Stimulated activated naive B cell treated with anti-CD40 and anti-IgM and Interleukin-4, amounts not matched to agents 10 μg/mL and 1 μg/mL and 100 μg/mL, for 72 hours (primary cell): ENCODE results near the gene ESR1.

ENCODE experiments used
- ATAC-seq, 2 donors: fragments of 150-1000 bp; cut with Tn5 transposase; replicated peaks; 2 replicates each; pipeline ENCODE4 v1.10.0; 2021; ENCODE audit warnings: moderate library complexity in 1 of 2
- DNase-seq: peaks from one replicate; pipeline ENCODE4 v3.0.0; 2021
- H3K27ac Mint-ChIP-seq: one replicate; pipeline ENCODE4 v1.8.0; 2022; ENCODE audit warnings: mild to moderate bottlenecking, mixed read lengths
- H3K27me3 Mint-ChIP-seq, 2 donors: one replicate each; pipeline ENCODE4 v1.8.0; 2022; ENCODE audit warnings: mixed read lengths in 2 of 2
- H3K36me3 Mint-ChIP-seq, 2 donors: one replicate each; pipeline ENCODE4 v1.8.0; 2022; ENCODE audit warnings: mixed read lengths in 2 of 2, mild to moderate bottlenecking in 1 of 2
- H3K4me1 Mint-ChIP-seq, 2 donors: one replicate each; pipeline ENCODE4 v1.8.0; 2022; ENCODE audit warnings: mixed read lengths in 2 of 2, mild to moderate bottlenecking in 1 of 2
- H3K4me3 Mint-ChIP-seq, 2 donors: one replicate each; pipeline ENCODE4 v1.8.0; 2022; ENCODE audit warnings: mild to moderate bottlenecking in 2 of 2, mixed read lengths in 2 of 2, moderate library complexity in 1 of 2
- H3K9me3 Mint-ChIP-seq, 2 donors: one replicate each; pipeline ENCODE4 v1.8.0; 2022; ENCODE audit warnings: mixed read lengths in 2 of 2, mild to moderate bottlenecking in 1 of 2

ESR1 gene

GRCh38 chr6:152078804-152079203 is 271.3 kb downstream of the ESR1 start:
- Mint-ChIP-seq H3K36me3 (peaks cover 5 to 12% of the 10 kb centered on the region in 2 donors), H3K4me3 (no peak overlapping the region), H3K27ac (no peak overlapping the region), H3K4me1 (no peaks in the 10 kb centered on the region), H3K27me3 (peaks cover 4 to 7% of the 10 kb centered on the region in 2 donors), H3K9me3 (peaks cover 16 to 19% of the 10 kb centered on the region in 2 donors)
- DNase-seq, result no peak
- ATAC-seq, result no peak

GRCh38 chr6:152085451-152085921 is 278.0 kb downstream of the ESR1 start:
- no peaks in the 10 kb centered on the region for H3K27me3 Mint-ChIP-seq
- H3K4me1 Mint-ChIP-seq, result no peaks in the 10 kb centered on the region
- H3K9me3 Mint-ChIP-seq, result peaks cover 0 to 2% of the 10 kb centered on the region in 2 donors
- no peak for DNase-seq
- H3K4me3 Mint-ChIP-seq, result no peak overlapping the region
- H3K36me3 Mint-ChIP-seq, result no peaks in the 10 kb centered on the region
- H3K27ac Mint-ChIP-seq, result no peak overlapping the region
- ATAC-seq, result no peak

- no peaks in the 10 kb centered on the region for H3K36me3 Mint-ChIP-seq
- H3K9me3 Mint-ChIP-seq, result peaks cover 0 to 2% of the 10 kb centered on the region in 2 donors
- no peak overlapping the region for H3K27ac Mint-ChIP-seq
- DNase-seq, result no peak
- ATAC-seq, result no peak
- H3K4me3 Mint-ChIP-seq, result no peak overlapping the region
- no peaks in the 10 kb centered on the region for H3K4me1 Mint-ChIP-seq
- H3K27me3 Mint-ChIP-seq, result no peaks in the 10 kb centered on the region
Measured at GRCh38 chr6:152086223-152086873, 278.9 kb downstream of the ESR1 start.

GRCh38 chr6:152087096-152087495 is 279.6 kb downstream of the ESR1 start:
- Mint-ChIP-seq H3K27me3 (no peaks in the 10 kb centered on the region), H3K36me3 (no peaks in the 10 kb centered on the region), H3K4me3 (no peak overlapping the region), H3K9me3 (peaks cover 0 to 2% of the 10 kb centered on the region in 2 donors), H3K4me1 (no peaks in the 10 kb centered on the region), H3K27ac (no peak overlapping the region)
- ATAC-seq (no peak), DNase-seq (no peak)

- DNase-seq, result no peak
- no peaks in the 10 kb centered on the region for H3K27me3 Mint-ChIP-seq
- no peak overlapping the region for H3K27ac Mint-ChIP-seq
- no peak for ATAC-seq
- H3K36me3 Mint-ChIP-seq, result no peaks in the 10 kb centered on the region
- H3K4me3 Mint-ChIP-seq, result no peak overlapping the region
- H3K4me1 Mint-ChIP-seq, result no peaks in the 10 kb centered on the region
- H3K9me3 Mint-ChIP-seq, result peaks cover 0 to 2% of the 10 kb centered on the region in 2 donors
Measured at GRCh38 chr6:152087701-152088100, 280.2 kb downstream of the ESR1 start.

DNA sequence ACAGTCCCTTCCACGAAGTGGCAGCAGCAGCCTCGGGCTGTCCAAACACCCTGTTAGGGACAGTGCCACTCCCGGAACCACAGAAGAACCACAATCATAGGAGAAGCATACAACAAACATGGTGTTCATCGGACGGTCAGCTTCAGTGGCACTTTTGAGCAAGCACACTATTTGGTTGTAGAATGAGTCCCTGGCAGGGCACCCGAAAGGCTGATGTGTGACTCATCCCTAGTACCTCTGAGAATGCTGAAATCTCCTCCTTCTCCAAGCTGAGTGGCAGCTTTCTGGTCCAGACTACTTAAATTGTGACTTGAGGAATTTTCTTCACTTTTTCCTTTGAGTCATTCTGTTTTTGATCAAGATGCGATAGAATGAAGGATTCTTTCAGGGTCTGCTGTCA is 282.5 kb downstream of the ESR1 start:
- no peak overlapping the region for H3K4me3 Mint-ChIP-seq

GRCh38 chr6:152091201-152091600 is 283.7 kb downstream of the ESR1 start:
- ATAC-seq (no peak), DNase-seq (no peak)
- no peaks in the 10 kb centered on the region for H3K9me3 Mint-ChIP-seq

More for the DNA sequence above, 282.5 kb downstream of the ESR1 start:
- DNase-seq (no peak), ATAC-seq (no peak)
- Mint-ChIP-seq H3K36me3 (no peaks in the 10 kb centered on the region), H3K4me1 (no peaks in the 10 kb centered on the region), H3K9me3 (no peaks in the 10 kb centered on the region), H3K27me3 (no peaks in the 10 kb centered on the region), H3K27ac (no peak overlapping the region)

DNA sequence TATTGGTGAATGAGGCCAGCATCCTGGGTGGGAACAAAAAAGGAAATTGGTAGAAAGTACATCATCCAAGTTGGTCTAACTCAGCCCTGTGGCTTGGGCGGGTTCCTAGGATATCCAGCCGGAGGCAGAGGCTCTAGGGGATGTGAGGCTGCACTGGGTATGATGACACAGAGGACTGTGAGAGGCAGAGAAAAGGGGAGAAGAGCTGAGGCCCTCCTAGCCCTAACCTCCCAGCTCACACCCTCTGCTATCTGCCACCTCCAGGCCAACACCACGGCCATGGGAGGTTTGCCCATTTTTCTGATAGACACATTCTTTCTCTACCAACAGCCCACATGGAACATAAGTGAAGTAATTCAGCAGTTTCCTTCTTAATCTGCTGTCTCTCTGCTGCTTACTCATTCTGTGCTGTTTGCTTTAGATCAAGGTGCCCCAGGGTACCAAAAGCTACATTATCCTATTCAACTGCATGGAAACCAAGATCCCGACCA is 284.4 kb downstream of the ESR1 start:
- H3K36me3 Mint-ChIP-seq, result no peaks in the 10 kb centered on the region
- no peaks in the 10 kb centered on the region for H3K4me1 Mint-ChIP-seq
- no peaks in the 10 kb centered on the region for H3K27me3 Mint-ChIP-seq
- H3K4me3 Mint-ChIP-seq, result no peak overlapping the region
- H3K27ac Mint-ChIP-seq, result no peak overlapping the region
- ATAC-seq (no peak), DNase-seq (no peak)
- no peaks in the 10 kb centered on the region for H3K9me3 Mint-ChIP-seq

More at GRCh38 chr6:152091201-152091600, 283.7 kb downstream of the ESR1 start:
- Mint-ChIP-seq H3K36me3 (no peaks in the 10 kb centered on the region), H3K4me3 (no peak overlapping the region), H3K27ac (no peak overlapping the region), H3K4me1 (no peaks in the 10 kb centered on the region), H3K27me3 (no peaks in the 10 kb centered on the region)

DNA sequence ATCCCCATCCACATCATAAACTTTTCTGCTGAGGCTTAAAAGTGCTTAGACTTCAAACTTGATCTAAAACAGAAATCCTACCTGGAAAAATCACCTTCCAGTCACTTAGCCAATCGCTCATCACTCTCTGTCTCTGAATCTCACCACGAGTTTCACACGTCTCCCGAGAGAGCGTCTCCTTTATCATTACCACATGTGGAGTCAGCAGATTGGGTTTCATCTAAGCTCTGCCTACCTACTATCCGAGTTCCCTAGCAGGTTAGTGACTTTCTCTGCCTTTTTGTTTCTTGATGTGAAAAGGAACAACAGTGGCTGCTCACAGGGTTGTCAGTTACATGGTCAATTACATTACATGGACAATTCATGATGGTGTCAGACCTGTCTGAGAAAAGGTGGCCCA is 286.2 kb downstream of the ESR1 start:
- ATAC-seq (no peak), DNase-seq (no peak)
- Mint-ChIP-seq H3K9me3 (no peaks in the 10 kb centered on the region), H3K36me3 (no peaks in the 10 kb centered on the region), H3K27ac (no peak overlapping the region), H3K4me3 (no peak overlapping the region), H3K27me3 (no peaks in the 10 kb centered on the region), H3K4me1 (no peaks in the 10 kb centered on the region)

GRCh38 chr6:152094276-152094675 is 286.8 kb downstream of the ESR1 start:
- ATAC-seq, result no peak
- Mint-ChIP-seq H3K27ac (no peak overlapping the region), H3K4me1 (no peaks in the 10 kb centered on the region)

DNA sequence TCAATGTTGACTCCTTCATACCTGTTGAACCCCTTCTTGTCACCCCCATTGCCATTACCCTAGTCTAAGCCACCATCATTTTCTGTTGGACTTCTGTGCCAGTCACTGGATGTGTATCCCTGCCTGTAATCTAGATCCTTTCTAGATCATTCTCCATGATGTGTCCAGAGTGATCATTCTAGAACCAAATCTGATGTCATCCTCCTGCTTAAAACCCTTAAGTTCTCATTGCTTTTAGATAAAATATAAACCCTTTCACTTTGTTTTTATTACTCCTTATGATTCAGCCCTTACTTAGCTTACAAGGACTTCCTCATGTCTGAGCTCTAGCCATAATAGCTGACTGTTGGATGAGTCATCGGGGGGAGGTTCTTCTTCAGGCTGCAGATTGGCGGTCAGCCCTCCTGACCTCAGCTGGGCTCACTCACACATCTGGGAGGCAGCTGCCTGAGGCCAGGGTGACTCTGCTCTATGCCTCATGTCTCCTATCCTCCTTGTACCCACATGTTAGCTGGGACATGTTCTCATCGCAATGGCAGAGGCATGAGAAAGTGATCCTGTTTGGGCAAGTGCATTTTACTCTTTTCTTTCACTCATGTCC is 287.6 kb downstream of the ESR1 start:
- peaks cover 0 to 5% of the 10 kb centered on the region in 2 donors for H3K4me1 Mint-ChIP-seq
- ATAC-seq, result peak; percentile 53 to 68
- no peak overlapping the region for H3K4me3 Mint-ChIP-seq
- no peak for DNase-seq
- no peaks in the 10 kb centered on the region for H3K9me3 Mint-ChIP-seq
- no peaks in the 10 kb centered on the region for H3K27me3 Mint-ChIP-seq
- H3K27ac Mint-ChIP-seq, result no peak overlapping the region
- H3K36me3 Mint-ChIP-seq, result no peaks in the 10 kb centered on the region

More at GRCh38 chr6:152094276-152094675, 286.8 kb downstream of the ESR1 start:
- H3K9me3 Mint-ChIP-seq, result no peaks in the 10 kb centered on the region
- H3K27me3 Mint-ChIP-seq, result no peaks in the 10 kb centered on the region
- H3K36me3 Mint-ChIP-seq, result no peaks in the 10 kb centered on the region
- no peak overlapping the region for H3K4me3 Mint-ChIP-seq
- no peak for DNase-seq

DNA sequence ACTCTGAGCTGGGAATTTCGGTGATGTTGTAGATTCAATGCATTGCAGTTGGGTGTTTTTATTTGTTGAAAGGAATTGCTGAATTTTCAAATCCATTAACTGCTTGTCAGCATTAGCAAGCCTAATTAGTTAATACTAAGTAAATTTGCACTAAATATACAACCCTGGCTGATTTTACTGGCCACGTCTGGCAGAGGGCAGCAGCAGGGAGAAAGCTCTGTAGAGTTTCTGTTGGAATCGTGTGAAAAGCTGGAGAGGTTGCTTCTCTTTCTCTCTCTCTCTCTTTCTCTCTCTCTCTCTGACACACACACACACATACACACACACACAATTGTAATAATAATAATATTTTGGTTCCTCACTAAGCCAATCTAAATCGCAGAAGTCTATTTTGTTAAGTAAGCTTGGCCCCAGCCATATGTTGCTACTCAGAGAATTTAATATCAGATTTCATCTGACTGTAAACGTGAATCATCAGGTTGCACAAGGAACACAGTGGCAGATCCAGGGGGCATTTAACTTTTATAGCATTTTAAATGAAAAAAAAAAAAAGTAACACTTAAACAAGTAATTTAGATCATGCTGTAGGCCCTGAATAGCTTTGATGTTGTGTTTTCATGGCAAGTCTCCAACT is 289.5 kb downstream of the ESR1 start:
- ATAC-seq (no peak), DNase-seq (no peak)
- Mint-ChIP-seq H3K4me3 (no peak overlapping the region), H3K9me3 (no peaks in the 10 kb centered on the region), H3K27ac (no peak overlapping the region), H3K27me3 (no peaks in the 10 kb centered on the region), H3K4me1 (peaks cover 0 to 5% of the 10 kb centered on the region in 2 donors), H3K36me3 (no peaks in the 10 kb centered on the region)

DNA sequence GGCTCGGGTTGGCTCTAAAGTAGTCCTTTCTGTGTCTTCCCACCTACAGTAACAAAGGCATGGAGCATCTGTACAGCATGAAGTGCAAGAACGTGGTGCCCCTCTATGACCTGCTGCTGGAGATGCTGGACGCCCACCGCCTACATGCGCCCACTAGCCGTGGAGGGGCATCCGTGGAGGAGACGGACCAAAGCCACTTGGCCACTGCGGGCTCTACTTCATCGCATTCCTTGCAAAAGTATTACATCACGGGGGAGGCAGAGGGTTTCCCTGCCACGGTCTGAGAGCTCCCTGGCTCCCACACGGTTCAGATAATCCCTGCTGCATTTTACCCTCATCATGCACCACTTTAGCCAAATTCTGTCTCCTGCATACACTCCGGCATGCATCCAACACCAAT is 291.2 kb downstream of the ESR1 start:
- no peak overlapping the region for H3K4me3 Mint-ChIP-seq
- H3K27ac Mint-ChIP-seq, result no peak overlapping the region
- H3K27me3 Mint-ChIP-seq, result no peaks in the 10 kb centered on the region
- no peaks in the 10 kb centered on the region for H3K9me3 Mint-ChIP-seq
- DNase-seq (no peak), ATAC-seq (no peak)
- H3K36me3 Mint-ChIP-seq, result no peaks in the 10 kb centered on the region
- peaks cover 0 to 5% of the 10 kb centered on the region in 2 donors for H3K4me1 Mint-ChIP-seq

- Mint-ChIP-seq H3K36me3 (no peaks in the 10 kb centered on the region), H3K9me3 (no peaks in the 10 kb centered on the region), H3K4me1 (peaks cover 0 to 5% of the 10 kb centered on the region in 2 donors), H3K27me3 (no peaks in the 10 kb centered on the region), H3K4me3 (no peak overlapping the region), H3K27ac (no peak overlapping the region)
- DNase-seq, result no peak
- ATAC-seq, result no peak
Measured at GRCh38 chr6:152099446-152100182, 292.1 kb downstream of the ESR1 start.
